ENCODE measurements around the gene LAMC1.

DNA sequence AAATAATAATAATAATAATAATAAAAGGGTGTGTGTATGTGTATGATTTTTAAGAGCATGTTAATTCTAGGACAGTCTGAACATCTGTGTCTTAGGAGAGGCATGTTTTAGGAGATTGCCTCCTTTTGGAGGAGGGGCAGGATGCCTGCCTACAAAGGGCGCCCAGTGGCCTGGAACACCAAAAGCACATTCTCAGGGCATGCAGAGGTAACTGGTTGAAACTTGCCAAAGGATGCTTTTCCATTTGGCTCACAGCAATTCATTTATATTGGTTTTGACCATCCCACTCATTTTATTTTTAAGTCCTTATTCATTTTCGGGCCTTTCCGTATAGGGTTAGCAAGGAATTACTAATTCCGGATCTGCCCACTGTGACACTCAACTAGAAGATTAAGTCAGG lies 141.7 kb downstream of the LAMC1 start:
- TF ChIP-seq POLR2AphosphoS5 (IDR thresholded peaks at IDR 0.05), result no peak
- TF ChIP-seq, protein P1, sequence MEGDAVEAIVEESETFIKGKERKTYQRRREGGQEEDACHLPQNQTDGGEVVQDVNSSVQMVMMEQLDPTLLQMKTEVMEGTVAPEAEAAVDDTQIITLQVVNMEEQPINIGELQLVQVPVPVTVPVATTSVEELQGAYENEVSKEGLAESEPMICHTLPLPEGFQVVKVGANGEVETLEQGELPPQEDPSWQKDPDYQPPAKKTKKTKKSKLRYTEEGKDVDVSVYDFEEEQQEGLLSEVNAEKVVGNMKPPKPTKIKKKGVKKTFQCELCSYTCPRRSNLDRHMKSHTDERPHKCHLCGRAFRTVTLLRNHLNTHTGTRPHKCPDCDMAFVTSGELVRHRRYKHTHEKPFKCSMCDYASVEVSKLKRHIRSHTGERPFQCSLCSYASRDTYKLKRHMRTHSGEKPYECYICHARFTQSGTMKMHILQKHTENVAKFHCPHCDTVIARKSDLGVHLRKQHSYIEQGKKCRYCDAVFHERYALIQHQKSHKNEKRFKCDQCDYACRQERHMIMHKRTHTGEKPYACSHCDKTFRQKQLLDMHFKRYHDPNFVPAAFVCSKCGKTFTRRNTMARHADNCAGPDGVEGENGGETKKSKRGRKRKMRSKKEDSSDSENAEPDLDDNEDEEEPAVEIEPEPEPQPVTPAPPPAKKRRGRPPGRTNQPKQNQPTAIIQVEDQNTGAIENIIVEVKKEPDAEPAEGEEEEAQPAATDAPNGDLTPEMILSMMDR (IDR thresholded peaks at IDR 0.05; ENCODE audit: poor library complexity, severe bottlenecking), result no peak
- TF ChIP-seq SMC3 (conservative IDR thresholded peaks at IDR 0.05; ENCODE audit: poor library complexity), result no peak
- TF ChIP-seq, protein P2, sequence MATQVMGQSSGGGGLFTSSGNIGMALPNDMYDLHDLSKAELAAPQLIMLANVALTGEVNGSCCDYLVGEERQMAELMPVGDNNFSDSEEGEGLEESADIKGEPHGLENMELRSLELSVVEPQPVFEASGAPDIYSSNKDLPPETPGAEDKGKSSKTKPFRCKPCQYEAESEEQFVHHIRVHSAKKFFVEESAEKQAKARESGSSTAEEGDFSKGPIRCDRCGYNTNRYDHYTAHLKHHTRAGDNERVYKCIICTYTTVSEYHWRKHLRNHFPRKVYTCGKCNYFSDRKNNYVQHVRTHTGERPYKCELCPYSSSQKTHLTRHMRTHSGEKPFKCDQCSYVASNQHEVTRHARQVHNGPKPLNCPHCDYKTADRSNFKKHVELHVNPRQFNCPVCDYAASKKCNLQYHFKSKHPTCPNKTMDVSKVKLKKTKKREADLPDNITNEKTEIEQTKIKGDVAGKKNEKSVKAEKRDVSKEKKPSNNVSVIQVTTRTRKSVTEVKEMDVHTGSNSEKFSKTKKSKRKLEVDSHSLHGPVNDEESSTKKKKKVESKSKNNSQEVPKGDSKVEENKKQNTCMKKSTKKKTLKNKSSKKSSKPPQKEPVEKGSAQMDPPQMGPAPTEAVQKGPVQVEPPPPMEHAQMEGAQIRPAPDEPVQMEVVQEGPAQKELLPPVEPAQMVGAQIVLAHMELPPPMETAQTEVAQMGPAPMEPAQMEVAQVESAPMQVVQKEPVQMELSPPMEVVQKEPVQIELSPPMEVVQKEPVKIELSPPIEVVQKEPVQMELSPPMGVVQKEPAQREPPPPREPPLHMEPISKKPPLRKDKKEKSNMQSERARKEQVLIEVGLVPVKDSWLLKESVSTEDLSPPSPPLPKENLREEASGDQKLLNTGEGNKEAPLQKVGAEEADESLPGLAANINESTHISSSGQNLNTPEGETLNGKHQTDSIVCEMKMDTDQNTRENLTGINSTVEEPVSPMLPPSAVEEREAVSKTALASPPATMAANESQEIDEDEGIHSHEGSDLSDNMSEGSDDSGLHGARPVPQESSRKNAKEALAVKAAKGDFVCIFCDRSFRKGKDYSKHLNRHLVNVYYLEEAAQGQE (IDR thresholded peaks at IDR 0.05; ENCODE audit: borderline replicate concordance), result no peak
- no peak for TF ChIP-seq EP300 (conservative IDR thresholded peaks at IDR 0.05; ENCODE audit: poor library complexity, severe bottlenecking)
- no peak for TF ChIP-seq RAD21 (conservative IDR thresholded peaks at IDR 0.05)
- TF ChIP-seq TAF1 (IDR thresholded peaks at IDR 0.05; ENCODE audit: low read depth), result no peak
- no peak for TF ChIP-seq EZH2 (IDR thresholded peaks at IDR 0.05; ENCODE audit: borderline replicate concordance, insufficient read depth, low read length, poor library complexity, severe bottlenecking)
- no peak for TF ChIP-seq MXI1 (conservative IDR thresholded peaks at IDR 0.05; ENCODE audit: poor library complexity, severe bottlenecking)

All from neural cell (in vitro differentiated cells).